Fibroblast of the aortic adventitia (primary cell): ENCODE data around the gene SPEG. TPM values are rescaled to one million over a fixed set of nuclear protein-coding genes. Genes with fewer than 3 reads are reported as not detected.
A peak's percentile ranks its signal among the peaks of the same experiment; 100 is the strongest.

ENCODE experiments used
- DNase-seq: peaks from one replicate; pipeline ENCODE4 v3.0.0-alpha.2; 2010; ENCODE audit warnings: low read depth
- H3K4me3 ChIP-seq: 2 replicates; pipeline ENCODE4 v1.5.1; 2011; ENCODE audit warnings: low read depth, mild to moderate bottlenecking, control low read depth, low read length, moderate library complexity
- CTCF ChIP-seq: IDR thresholded peaks from 2 replicates; pipeline ENCODE4 v1.5.1; 2011; ENCODE audit warnings: mild to moderate bottlenecking, low read length, control low read depth, inconsistent platforms; ENCODE audit not compliant: insufficient read depth
- total RNA-seq: library from RNA; depleted of rRNA; stranded (reverse); fragments of >200 nt; gene quantifications from 2 replicates; pipeline ENCODE4 v1.2.3, GENCODE V29; 2012; ENCODE audit warnings: low replicate concordance

Gene SPEG
- total RNA-seq, 1 donor, result 22.7 TPM

- DNase-seq, result no peak
- H3K4me3 ChIP-seq, result no peak overlapping the region
- TF ChIP-seq CTCF, result no peak
Measured at GRCh38 chr2:219527472-219527871, 92.8 kb downstream of the SPEG start.

- peak overlapping the region; percentile 48 for H3K4me3 ChIP-seq
- DNase-seq, result peak; percentile 85
- TF ChIP-seq CTCF, result peak; percentile 97
Measured at GRCh38 chr2:219530048-219530963, 95.7 kb downstream of the SPEG start.

GRCh38 chr2:219531639-219532377, 97.2 kb downstream of the SPEG start:
- no peak for TF ChIP-seq CTCF
- H3K4me3 ChIP-seq, result no peak overlapping the region
- DNase-seq, result no peak

- DNase-seq, result no peak
- TF ChIP-seq CTCF, result no peak
- H3K4me3 ChIP-seq, result no peak overlapping the region
Measured at GRCh38 chr2:219532378-219532649, 97.7 kb downstream of the SPEG start.

- H3K4me3 ChIP-seq, result no peak overlapping the region
- no peak for TF ChIP-seq CTCF
- no peak for DNase-seq
Measured at GRCh38 chr2:219533930-219534661, 99.5 kb downstream of the SPEG start.

GRCh38 chr2:219536425-219536824, 101.8 kb downstream of the SPEG start:
- no peak for TF ChIP-seq CTCF
- H3K4me3 ChIP-seq, result no peak overlapping the region
- no peak for DNase-seq
